HG02943 (cell line): Measurements from ENCODE around the gene CSF1R.
"Not testable (repeated sequence)": the region's sequence is repeated elsewhere in the genome, so short reads cannot be mapped to it uniquely, and the experiment has no call there.

ENCODE experiments used
- ATAC-seq: cut with Tn5 transposase; IDR thresholded peaks from one replicate; pipeline ENCODE4 v1.9.1; 2021; ENCODE audit warnings: mild to moderate bottlenecking, low read depth, moderate library complexity; ENCODE audit not compliant: unreplicated experiment

The CSF1R gene

GRCh38 chr5:150105928-150106615 is 19.7 kb upstream of the CSF1R start:
- ATAC-seq = no peak

GRCh38 chr5:150104550-150104870 is 18.2 kb upstream of the CSF1R start:
- no peak for ATAC-seq

- no peak for ATAC-seq
These were observed 17.6 kb upstream of the CSF1R start for GRCh38 chr5:150103678-150104549.

GRCh38 chr5:150101023-150101422 is 14.7 kb upstream of the CSF1R start:
- ATAC-seq = no peak

GRCh38 chr5:150097152-150097551 is 10.8 kb upstream of the CSF1R start:
- ATAC-seq = no peak

GRCh38 chr5:150092159-150092787 is 5.9 kb upstream of the CSF1R start:
- ATAC-seq = no peak

- ATAC-seq = no peak
These were observed 1.0 kb downstream of the CSF1R start for GRCh38 chr5:150085191-150085912.

GRCh38 chr5:150084754-150085153 is 1.6 kb downstream of the CSF1R start:
- not testable (repeated sequence) for ATAC-seq

- no peak for ATAC-seq
These were observed 3.5 kb downstream of the CSF1R start for GRCh38 chr5:150082889-150083288.

- ATAC-seq = peak; percentile 19
These were observed 4.0 kb downstream of the CSF1R start for GRCh38 chr5:150082374-150082773.

GRCh38 chr5:150081541-150082283 is 4.6 kb downstream of the CSF1R start:
- ATAC-seq = peak; percentile 71

- no peak for ATAC-seq
These were observed 5.5 kb downstream of the CSF1R start for GRCh38 chr5:150080696-150081435.

GRCh38 chr5:150079909-150080461 is 6.4 kb downstream of the CSF1R start:
- ATAC-seq = no peak

- ATAC-seq = no peak
These were observed 7.3 kb downstream of the CSF1R start for GRCh38 chr5:150078802-150079689.

- no peak for ATAC-seq
These were observed 8.2 kb downstream of the CSF1R start for GRCh38 chr5:150077996-150078801.

- ATAC-seq = no peak
These were observed 9.3 kb downstream of the CSF1R start for GRCh38 chr5:150077060-150077459.

- ATAC-seq = no peak
These were observed 10.5 kb downstream of the CSF1R start for GRCh38 chr5:150075806-150076205.
